ENCODE measurements around the gene GIMAP7.
"Not testable (repeated sequence)": the region's sequence is repeated elsewhere in the genome, so short reads cannot be mapped to it uniquely, and the experiment has no call there.

The GIMAP7 gene

GRCh38 chr7:150514748-150515222 lies at the start of gene GIMAP7:
GIMAP7 (plus strand) TSS chr7:150514872; CDS start chr7:150519975, 5,103 bp downstream.
- peak in 1 of 2 donors; percentile 35 for DNase-seq (ENCODE audit: low read depth in 2 of 2)

- no peak for DNase-seq (ENCODE audit: low read depth in 2 of 2)
Observed at GRCh38 chr7:150464962-150465361, 49.7 kb upstream of the GIMAP7 start.

DNA sequence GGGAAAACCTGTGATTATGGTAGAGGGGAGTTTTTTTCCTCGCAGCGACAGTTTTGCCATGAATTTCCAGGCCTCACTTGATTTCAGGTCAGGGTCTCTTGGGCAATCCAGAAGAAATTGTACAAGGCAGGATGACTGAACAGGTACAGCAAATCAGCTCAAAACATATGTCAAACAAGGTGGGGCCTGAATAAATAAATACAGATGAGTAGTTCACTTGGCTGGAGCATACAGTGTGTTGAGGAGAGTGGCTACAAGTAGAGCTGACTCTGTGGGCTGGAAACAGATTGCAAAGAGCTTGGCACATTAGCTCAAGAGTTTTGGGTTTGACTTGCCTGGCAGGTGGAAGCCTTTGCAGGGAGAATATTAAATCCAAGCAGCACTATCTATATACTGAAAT lies 49.3 kb upstream of the GIMAP7 start:
- DNase-seq (ENCODE audit: low read depth in 2 of 2), result no peak

DNA sequence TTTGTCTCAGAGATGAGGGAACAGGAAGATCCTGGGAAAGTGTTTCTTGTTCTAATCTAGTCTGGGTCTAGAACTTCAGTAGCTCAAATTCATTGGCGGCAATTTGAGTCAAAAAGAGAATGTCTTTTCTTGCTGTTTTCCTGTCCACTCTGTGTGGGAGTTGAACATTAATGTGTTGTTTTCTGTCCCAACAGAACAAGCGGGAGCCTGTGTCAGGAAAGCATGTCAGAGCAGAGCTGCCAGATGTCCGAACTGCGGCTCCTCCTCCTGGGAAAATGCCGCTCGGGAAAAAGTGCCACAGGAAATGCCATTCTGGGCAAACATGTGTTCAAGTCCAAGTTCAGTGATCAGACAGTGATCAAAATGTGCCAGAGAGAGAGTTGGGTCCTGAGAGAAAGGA lies 48.2 kb upstream of the GIMAP7 start:
- no peak for DNase-seq (ENCODE audit: low read depth in 2 of 2)

- DNase-seq (ENCODE audit: low read depth in 2 of 2), result no peak
Observed at GRCh38 chr7:150468241-150468640, 46.4 kb upstream of the GIMAP7 start.

DNA sequence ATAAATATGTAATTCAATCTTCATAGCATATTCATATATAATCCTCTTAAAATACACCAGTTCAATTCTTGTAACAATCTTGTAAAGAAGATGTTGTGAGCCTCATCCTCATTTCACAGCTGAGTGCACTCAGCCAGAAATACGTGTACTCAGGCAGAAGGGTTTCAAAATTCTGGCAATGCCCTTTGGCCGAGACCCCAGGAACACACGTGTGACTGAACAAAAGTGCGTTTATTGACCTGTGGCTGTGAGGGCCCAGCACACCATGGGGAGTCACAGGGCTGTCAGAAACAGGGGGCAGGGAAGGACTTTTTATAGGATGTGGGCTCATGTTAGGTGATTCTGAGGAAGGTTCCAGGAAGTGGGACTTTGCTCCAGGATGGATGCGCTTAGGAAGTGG lies 42.8 kb upstream of the GIMAP7 start:
- no peak for DNase-seq (ENCODE audit: low read depth in 2 of 2)

DNA sequence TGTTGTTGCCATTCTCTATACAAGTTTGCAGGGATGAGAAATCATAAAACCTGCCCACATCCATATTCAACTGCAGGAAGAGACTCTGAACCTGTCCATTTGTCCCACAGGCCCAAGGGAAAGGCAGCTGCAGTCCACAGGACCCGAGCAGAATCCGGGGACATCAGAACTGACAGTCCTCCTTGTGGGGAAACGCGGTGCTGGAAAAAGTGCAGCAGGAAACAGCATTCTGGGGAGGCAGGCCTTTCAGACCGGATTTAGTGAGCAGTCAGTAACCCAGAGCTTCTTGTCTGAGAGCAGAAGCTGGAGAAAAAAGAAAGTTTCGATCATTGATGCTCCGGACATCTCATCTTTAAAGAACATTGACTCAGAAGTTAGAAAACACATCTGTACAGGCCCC lies 40.8 kb upstream of the GIMAP7 start:
- DNase-seq (ENCODE audit: low read depth in 2 of 2), result no peak

GRCh38 chr7:150476285-150476684 lies 38.4 kb upstream of the GIMAP7 start:
- DNase-seq (ENCODE audit: low read depth in 2 of 2), result no peak

- DNase-seq (ENCODE audit: low read depth in 2 of 2), result peak in 1 of 2 donors; percentile 37
Observed at GRCh38 chr7:150476819-150477631, 37.6 kb upstream of the GIMAP7 start.

DNA sequence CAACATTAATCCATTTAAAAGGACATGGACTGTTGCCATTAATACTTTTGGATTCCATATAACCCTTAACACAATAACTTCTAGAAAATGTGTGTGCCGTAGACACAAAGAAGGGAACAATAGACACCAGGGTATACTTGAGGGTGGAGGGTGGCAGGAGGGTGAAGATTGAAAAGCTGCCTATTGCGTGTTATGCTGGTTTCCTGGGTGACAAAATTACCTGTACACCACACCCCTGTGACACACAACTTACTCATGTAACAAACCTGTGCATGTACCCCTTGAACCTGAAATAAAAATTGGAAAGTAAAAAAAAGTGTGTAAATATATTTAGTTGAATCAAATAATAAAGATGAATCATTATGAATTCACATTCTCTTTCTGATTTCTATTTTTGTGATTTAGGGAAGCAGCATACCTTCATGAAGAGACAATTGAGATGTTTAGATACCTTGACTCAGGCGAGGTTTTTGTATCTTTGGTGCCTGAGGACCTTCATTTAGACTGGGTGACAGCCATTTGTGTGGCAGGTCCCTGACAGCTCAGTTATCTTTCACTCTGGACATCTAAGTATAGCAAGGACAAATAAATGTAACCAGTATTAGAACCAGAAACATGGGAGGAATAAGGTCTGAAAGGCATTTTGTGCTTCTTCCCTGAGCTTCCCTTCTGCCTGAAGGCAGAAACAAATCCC lies 35.5 kb upstream of the GIMAP7 start:
- no peak for DNase-seq (ENCODE audit: low read depth in 2 of 2)

DNA sequence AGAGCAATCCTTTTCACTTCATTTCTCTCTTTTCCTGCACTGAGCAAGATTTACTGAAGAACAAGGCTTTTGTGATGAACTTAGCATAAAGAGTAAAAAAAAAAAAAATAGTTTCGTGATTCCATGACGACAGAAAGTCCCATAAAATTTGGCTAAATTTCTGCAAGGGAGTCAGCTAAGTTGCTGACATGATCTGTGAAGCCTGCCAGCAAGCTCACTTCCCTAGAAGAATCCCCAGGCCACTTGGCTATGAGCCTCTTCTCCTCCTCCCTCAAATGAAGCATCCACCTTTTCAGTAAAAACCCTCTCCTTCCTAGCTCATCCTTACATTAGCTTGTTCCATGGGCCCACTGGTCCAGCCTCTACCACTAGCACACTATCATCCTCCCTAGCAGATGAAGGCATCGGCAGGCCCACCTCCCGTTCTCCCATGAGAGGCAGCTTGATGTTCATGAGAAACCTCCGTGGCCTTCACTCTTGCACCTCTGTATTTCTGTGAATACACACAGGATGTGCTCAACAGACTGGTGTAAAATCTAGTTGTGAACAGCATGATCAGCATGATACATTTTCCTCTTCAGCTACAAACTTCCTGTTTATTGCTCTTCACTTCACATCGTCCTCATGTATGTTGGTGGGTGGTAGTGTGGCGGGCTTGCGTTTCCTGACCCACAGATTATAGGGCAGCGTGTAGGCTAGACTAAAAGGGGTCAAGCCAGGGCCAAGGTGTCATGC lies 33.3 kb upstream of the GIMAP7 start:
- no peak for DNase-seq (ENCODE audit: low read depth in 2 of 2)

DNA sequence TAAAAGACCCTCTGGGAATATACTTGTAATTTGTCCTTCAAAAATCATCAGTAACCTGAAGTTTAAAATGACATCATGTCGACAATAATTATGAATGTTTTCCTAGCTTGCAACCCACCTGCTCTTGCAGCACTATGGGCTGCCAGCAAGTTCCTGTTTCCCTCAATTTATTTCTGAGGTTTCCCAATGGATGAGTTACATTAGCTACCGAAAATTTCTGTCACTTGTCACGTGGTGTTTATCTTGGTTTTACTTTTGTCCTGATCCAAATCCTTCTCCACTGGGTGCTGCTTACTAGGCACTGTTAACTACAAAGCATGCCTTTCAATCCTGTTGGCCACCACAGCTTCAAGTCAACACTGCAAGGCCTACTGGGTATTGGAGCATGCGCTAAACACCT lies 32.8 kb upstream of the GIMAP7 start:
- DNase-seq (ENCODE audit: low read depth in 2 of 2), result no peak

GRCh38 chr7:150483514-150483913 lies 31.2 kb upstream of the GIMAP7 start:
- DNase-seq (ENCODE audit: low read depth in 2 of 2), result not testable (repeated sequence)

GRCh38 chr7:150484071-150484470 lies 30.6 kb upstream of the GIMAP7 start:
- DNase-seq (ENCODE audit: low read depth in 2 of 2), result not testable (repeated sequence)

DNA sequence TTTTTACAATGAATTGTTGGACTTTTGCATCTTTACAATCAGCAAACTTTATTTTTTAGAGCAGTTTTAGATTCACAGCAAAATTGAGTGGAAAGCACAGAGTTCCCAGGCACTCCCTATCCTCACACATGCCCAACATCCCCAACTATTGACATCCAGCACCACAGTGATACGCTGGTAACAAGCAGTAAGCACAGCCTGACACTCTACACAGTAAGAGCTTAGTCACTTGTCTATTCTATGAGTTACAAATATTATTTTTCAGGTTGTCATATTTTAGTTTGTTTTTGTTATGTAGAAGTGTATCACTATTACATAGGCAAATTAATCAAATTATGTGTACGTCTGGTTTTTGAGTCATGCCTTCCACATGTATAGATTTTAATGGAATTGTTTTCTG lies 27.0 kb upstream of the GIMAP7 start:
- DNase-seq (ENCODE audit: low read depth in 2 of 2), result no peak

- no peak for DNase-seq (ENCODE audit: low read depth in 2 of 2)
Observed at GRCh38 chr7:150489782-150490181, 24.9 kb upstream of the GIMAP7 start.

GRCh38 chr7:150493442-150493841 lies 21.2 kb upstream of the GIMAP7 start:
- not testable (repeated sequence) for DNase-seq (ENCODE audit: low read depth in 2 of 2)

DNA sequence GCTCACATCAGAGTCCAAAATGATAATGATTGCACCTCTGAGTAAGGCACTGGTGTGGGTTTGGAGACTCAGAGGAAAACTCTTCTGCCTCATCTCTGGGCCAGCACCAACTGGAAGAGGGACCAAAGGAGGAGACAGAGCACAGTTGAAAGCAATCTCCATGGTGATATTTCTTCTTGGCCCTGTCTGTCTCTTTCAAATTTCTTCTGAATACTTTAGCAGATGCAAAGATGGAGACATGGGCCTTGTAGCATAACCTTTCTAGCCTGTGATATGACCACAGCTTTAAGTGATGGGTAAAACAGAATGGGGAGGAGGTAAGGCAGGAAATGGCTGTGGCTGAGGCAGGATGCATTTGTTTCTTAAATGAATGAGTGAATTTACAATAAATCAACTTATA lies 12.2 kb upstream of the GIMAP7 start:
- no peak for DNase-seq (ENCODE audit: low read depth in 2 of 2)

GRCh38 chr7:150503155-150503554 lies 11.5 kb upstream of the GIMAP7 start:
- DNase-seq (ENCODE audit: low read depth in 2 of 2), result no peak

DNA sequence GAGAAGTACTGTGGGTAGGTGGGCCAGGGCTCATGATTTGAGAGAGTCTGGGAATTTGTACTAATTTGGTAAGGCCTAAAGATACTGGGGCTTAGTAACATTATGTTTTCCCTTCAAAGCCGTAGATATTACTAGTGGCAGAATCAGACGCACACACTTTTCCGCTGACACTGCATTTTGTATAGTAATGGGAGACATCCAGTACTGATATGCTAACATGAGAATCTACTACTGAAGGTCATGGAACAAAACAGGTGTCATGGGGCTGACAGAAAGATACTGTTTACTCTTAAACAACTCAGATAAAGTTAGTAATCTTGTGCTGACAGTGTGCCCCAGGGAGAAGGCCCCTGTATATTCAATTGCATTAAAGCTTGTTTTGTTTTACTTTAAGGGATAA lies 11.1 kb upstream of the GIMAP7 start:
- no peak for DNase-seq (ENCODE audit: low read depth in 2 of 2)

DNA sequence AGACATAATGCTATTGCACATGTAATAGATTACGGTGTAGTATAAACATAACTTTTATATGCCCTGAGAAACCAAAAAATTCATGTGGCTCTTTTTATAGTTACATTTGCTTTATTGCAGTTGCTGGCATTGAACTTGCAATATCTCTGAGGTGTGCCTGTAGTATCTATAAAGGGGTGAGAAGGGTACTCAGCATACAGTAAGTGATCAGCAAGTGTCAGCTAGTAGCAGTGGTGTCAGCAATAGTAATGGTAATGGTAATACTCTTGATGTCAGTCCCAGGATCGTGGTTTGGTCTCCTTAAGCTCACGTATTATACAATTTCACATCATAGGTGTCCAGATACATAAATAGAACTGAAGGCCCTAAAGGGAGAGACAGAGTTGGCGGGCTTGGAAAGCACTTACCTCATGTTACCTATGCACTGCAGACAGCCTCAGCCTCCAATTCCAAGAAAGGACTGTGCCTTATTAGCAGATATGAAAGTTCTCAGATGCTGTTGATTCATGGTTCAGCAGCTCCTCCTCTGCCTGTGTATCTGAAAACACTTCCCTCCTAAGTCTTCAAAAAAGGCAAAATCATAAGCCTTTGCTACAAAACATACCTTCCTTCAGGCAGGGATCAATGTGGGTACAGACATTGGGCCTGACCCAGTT lies 6.6 kb upstream of the GIMAP7 start:
- DNase-seq (ENCODE audit: low read depth in 2 of 2), result no peak

- no peak for DNase-seq (ENCODE audit: low read depth in 2 of 2)
Observed at GRCh38 chr7:150511048-150511447, 3.6 kb upstream of the GIMAP7 start.

All from stimulated activated CD4-positive, alpha-beta T cell treated with anti-CD3 and anti-CD28 coated beads, Interleukin-15, amount 100 ng/mL, for 48 hours (primary cell).